Vagina (tissue), 2 donors: ENCODE measurements around the gene PLK3.

ENCODE experiments used
- CTCF ChIP-seq, 3 experiments: fragments of 450-650 bp in 2 of 3; fragments of 200-600 bp in 1 of 3; sonication (generic) in 1 of 3; IDR thresholded peaks; one replicate each; pipeline ENCODE4 v1.5.1; 2017 to 2019; ENCODE audit warnings: antibody characterized with exemption in 3 of 3, mild to moderate bottlenecking in 2 of 3, moderate library complexity in 2 of 3
- POLR2A ChIP-seq, 2 donors: fragments of 450-650 bp; IDR thresholded peaks; one replicate each; pipeline ENCODE4 v1.6.1; 2017; ENCODE audit warnings: antibody characterized with exemption in 2 of 2, mild to moderate bottlenecking in 2 of 2, moderate library complexity in 2 of 2

GRCh38 chr1:44829506-44830384, 29.6 kb downstream of the PLK3 start:
- TF ChIP-seq POLR2A (IDR thresholded peaks at IDR 0.05) (no peak), CTCF (IDR thresholded peaks at IDR 0.05) (no peak)
